Right lobe of liver (tissue), 6 donors: ENCODE results near the gene SYAP1. TPM values are rescaled to one million over a fixed set of nuclear protein-coding genes. Genes with fewer than 3 reads are reported as not detected.

Source experiments
- ATAC-seq, 4 donors: fragments of 200-7000 bp; cut with Tn5 transposase; one replicate each; pipeline ENCODE4 v1.9.1; 2020; ENCODE audit warnings: mild to moderate bottlenecking in 4 of 4, moderate library complexity in 4 of 4
- DNase-seq, 3 donors: peaks; one replicate each; pipeline ENCODE4 v3.0.0-alpha.2; 2020
- H3K27ac ChIP-seq, 3 donors: fragments of 200-600 bp; one replicate each; pipeline ENCODE4 v1.8.0; 2022
- H3K27me3 ChIP-seq, 2 donors: fragments of 200-600 bp; one replicate each; pipeline ENCODE4 v1.8.0; 2022
- H3K36me3 ChIP-seq, 4 donors: fragments of 200-600 bp; sonication (generic) in 1 of 4; one replicate each; pipeline versions ENCODE4 v1.5.1 to v1.8.0; 2017 to 2022; ENCODE audit warnings: control low read depth in 1 of 4
- H3K4me1 ChIP-seq, 4 donors: fragments of 200-600 bp; sonication (generic) in 1 of 4; one replicate each; pipeline versions ENCODE4 v1.5.1 to v1.8.0; 2017 to 2022; ENCODE audit warnings: control low read depth in 1 of 4
- H3K4me3 ChIP-seq, 3 donors: fragments of 200-600 bp; one replicate each; pipeline ENCODE4 v1.8.0; 2022
- H3K9me3 ChIP-seq, 4 donors: fragments of 200-600 bp; sonication (generic) in 1 of 4; one replicate each; pipeline versions ENCODE4 v1.5.1 to v1.8.0; 2017 to 2022; ENCODE audit warnings: control low read depth in 1 of 4
- CTCF ChIP-seq, 4 donors: fragments of 200-600 bp in 3 of 4; fragments of 450-650 bp in 1 of 4; IDR thresholded peaks; one replicate each; pipeline versions ENCODE4 v1.5.1 to v1.8.0; 2016 to 2022; ENCODE audit warnings: antibody characterized with exemption in 4 of 4, mild to moderate bottlenecking in 2 of 4
- POLR2A ChIP-seq: fragments of 450-650 bp; IDR thresholded peaks from one replicate; pipeline ENCODE4 v1.6.1; 2017; ENCODE audit warnings: antibody characterized with exemption, mild to moderate bottlenecking
- WGBS: methylation state at CpG from one replicate; pipeline ENCODE4 v1.1.6; 2018; ENCODE audit warnings: low coverage, low lambda C conversion rate; ENCODE audit not compliant: insufficient coverage; ENCODE audit errors: missing lambda C conversion rate; 5-methylcytosine and 5-hydroxymethylcytosine counted together
- intact Hi-C, 2 donors: fragments of 100-400 bp; cut with DNase I; formaldehyde crosslinking; loops; one replicate each; pipeline versions ENCODE4 v1.11.2 to v1.14.1; 2022
- total RNA-seq, 6 experiments: library from RNA; depleted of rRNA in 2 of 6; stranded (reverse); fragments of >200 nt in 2 of 6; fragmentation: NEBNext Ultra II Directional in 3 of 6; extraction: Animal tissue kit (Norgen Biotek cat#: 25700) in 3 of 6; gene quantifications; one replicate each; pipeline versions ENCODE4 v1.1.0 to v1.2.4, GENCODE V29; 2016 to 2023
- donor health status: DM: no; HTN: yes; CAD: no.
- donor health status: DM: no; HTN: no; CAD: no.
- donor health status: DM: no; HTN: no; CAD: no.
- donor health status: DM: no; HTN: yes; CAD: no.
- donor health status: DM: no; HTN: yes; CAD: no.

SYAP1 gene
- total RNA-seq, 6 experiments from 2014 or later: 22.5 to 35.7 (median 29.5) TPM

- DNase-seq (no peak), ATAC-seq (no peak)
- intact Hi-C loops: no loop called here
- 66% methylated on average over 3 of the region's 3 CpGs for WGBS
- Histone ChIP-seq H3K4me3 (no peak overlapping the region), H3K9me3 (no peaks in the 10 kb centered on the region), H3K27ac (no peak overlapping the region), H3K27me3 (no peaks in the 10 kb centered on the region), H3K4me1 (no peaks in the 10 kb centered on the region), H3K36me3 (peaks cover 0 to 7% (median 0%) of the 10 kb centered on the region in 4 donors)
- TF ChIP-seq CTCF (IDR thresholded peaks at IDR 0.05) (no peak), POLR2A (no peak)
Measured at GRCh38 chrX:16687514-16687913, 31.9 kb upstream of the SYAP1 start.

- Histone ChIP-seq H3K9me3 (no peaks in the 10 kb centered on the region), H3K27me3 (no peaks in the 10 kb centered on the region), H3K27ac (no peak overlapping the region), H3K4me1 (no peaks in the 10 kb centered on the region), H3K36me3 (peaks cover 0 to 9% (median 0%) of the 10 kb centered on the region in 4 donors), H3K4me3 (no peak overlapping the region)
- TF ChIP-seq CTCF (IDR thresholded peaks at IDR 0.05) (peak; percentile 85 to 94 (median 88)), POLR2A (no peak)
- DNase-seq: peak in 2 of 3 donors; percentile 50 to 52
- 42% methylated on average over 10 of the region's 10 CpGs for WGBS
- ATAC-seq: peak; percentile 83 to 90 (median 88)
- intact Hi-C loops: no loop called here
Measured at GRCh38 chrX:16695079-16695676, 24.2 kb upstream of the SYAP1 start.

GRCh38 chrX:16696956-16697355 lies 22.5 kb upstream of the SYAP1 start:
- DNase-seq (no peak), ATAC-seq (peak in 1 of 4 donors; percentile 20)
- Histone ChIP-seq H3K27me3 (no peaks in the 10 kb centered on the region), H3K36me3 (peaks cover 0 to 3% (median 0%) of the 10 kb centered on the region in 4 donors), H3K9me3 (no peaks in the 10 kb centered on the region), H3K4me1 (peaks cover 0 to 5% (median 0%) of the 10 kb centered on the region in 4 donors), H3K4me3 (no peak overlapping the region), H3K27ac (no peak overlapping the region)
- intact Hi-C loops: no loop called here
- WGBS: 45% methylated on average over 3 of the region's 3 CpGs
- TF ChIP-seq POLR2A (no peak), CTCF (IDR thresholded peaks at IDR 0.05) (no peak)

GRCh38 chrX:16699389-16699788 lies 20.0 kb upstream of the SYAP1 start:
- no peak for TF ChIP-seq POLR2A
- TF ChIP-seq CTCF (IDR thresholded peaks at IDR 0.05): no peak
- peaks cover 0 to 5% (median 0%) of the 10 kb centered on the region in 4 donors for H3K4me1 ChIP-seq
- H3K36me3 ChIP-seq: no peaks in the 10 kb centered on the region
- WGBS: 84% methylated on average over 6 of the region's 6 CpGs
- no peak for ATAC-seq
- H3K4me3 ChIP-seq: no peak overlapping the region
- H3K27ac ChIP-seq: no peak overlapping the region
- no peaks in the 10 kb centered on the region for H3K27me3 ChIP-seq
- no peak for DNase-seq
- no peaks in the 10 kb centered on the region for H3K9me3 ChIP-seq
- intact Hi-C loops: no loop called here
